GM10847 (cell line): ENCODE data around the gene MSANTD1.

ENCODE experiments used
- POLR2A ChIP-seq: IDR thresholded peaks from 2 replicates; pipeline ENCODE4 v1.6.1; 2011; ENCODE audit not compliant: insufficient read length; ENCODE audit errors: extremely low read depth

MSANTD1 gene

GRCh38 chr4:3235030-3235345, 14.0 kb upstream of the MSANTD1 start:
- no peak for TF ChIP-seq POLR2A

GRCh38 chr4:3235581-3235980, 13.4 kb upstream of the MSANTD1 start:
- TF ChIP-seq POLR2A: no peak

DNA sequence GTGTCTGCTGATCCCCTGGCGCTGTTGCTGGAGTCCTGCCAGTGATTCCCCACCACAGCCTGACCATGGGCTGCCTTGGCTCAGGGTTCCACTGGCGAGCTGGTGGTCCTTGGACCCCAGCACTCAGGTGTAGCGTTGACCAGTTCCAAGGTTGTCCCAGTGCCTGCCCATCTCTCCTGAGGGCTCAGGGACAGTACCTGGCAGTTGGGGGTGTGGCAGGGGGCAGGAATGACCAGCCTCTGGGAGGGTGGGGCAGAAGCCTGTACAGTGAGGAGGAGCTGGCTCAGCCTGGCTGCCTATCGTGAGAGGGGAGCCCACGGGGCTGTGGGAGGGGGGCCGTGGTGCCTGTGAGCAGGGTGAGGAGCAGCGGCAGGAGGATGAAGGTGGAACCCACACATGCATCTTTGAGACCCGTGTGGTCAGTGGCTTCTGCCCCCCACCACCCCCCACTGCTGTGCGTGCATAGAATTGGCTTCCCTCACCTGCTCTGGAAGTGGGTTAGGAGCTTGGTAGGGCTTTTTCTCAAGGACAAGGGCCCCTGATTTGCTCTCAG, 12.6 kb upstream of the MSANTD1 start:
- TF ChIP-seq POLR2A: no peak

DNA sequence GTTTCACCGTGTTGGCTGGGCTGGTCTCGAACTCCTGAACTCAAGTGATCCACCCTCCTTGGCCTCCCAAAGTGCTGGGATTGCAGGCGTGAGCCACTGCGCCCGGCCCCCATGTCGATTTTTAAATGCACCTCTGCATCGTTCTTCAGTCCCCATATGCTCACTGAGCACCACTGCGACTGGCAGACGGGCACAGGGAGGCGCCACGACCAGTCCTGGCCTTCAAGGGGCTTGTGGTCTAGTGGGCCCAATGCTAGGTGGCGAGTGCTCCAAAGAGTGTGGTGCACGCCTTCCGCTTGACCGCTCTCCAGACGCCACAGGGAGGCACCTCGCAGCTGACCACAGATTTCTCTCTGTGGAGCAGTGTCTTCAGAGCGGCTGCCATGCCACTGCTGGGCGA, 11.7 kb upstream of the MSANTD1 start:
- no peak for TF ChIP-seq POLR2A

DNA sequence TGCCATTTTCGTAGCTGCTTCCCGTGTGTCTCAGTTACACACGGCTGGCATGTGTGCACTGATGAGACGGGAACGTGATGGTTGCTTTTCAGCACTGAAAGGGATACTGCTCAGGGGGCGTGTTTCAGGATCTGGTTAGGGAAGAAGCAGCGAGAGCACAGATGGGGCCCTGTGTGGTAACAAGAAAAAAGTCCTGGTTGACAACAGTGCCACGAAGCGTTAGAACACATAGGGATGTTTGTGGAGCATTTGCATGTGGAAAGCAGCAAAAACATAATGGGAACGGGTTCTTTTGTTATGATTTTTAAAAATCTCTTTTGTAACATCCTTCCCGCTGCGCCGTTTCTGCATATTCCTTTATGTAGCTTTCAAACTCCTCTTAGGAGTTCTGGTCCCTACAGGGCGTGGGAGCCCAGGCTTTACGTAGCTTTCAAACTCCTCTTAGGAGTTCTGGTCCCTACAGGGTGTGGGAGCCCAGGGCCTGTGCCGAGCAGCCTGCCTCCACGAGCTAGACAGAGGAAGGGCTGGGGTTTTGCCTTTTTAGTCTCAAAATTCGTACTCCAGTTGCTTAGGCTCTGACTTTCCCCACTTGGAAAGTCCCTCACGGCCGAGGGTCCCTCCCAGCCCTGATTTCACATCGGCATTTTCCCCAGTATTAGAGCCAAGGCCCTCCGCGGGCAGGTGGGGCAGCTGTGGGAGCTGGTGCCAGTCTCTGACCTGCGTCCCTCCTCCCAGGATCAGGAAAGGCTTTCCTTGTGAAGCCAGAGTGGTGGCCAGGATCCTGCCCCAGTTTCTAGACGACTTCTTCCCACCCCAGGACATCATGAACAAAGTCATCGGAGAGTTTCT, 11.0 kb upstream of the MSANTD1 start:
- no peak for TF ChIP-seq POLR2A

- TF ChIP-seq POLR2A: no peak
Observed at GRCh38 chr4:3238721-3239120, 10.2 kb upstream of the MSANTD1 start.

- TF ChIP-seq POLR2A: no peak
Observed at GRCh38 chr4:3239303-3239702, 9.7 kb upstream of the MSANTD1 start.

- no peak for TF ChIP-seq POLR2A
Observed at GRCh38 chr4:3239998-3240920, 8.7 kb upstream of the MSANTD1 start.

GRCh38 chr4:3240936-3241522, 7.9 kb upstream of the MSANTD1 start:
- TF ChIP-seq POLR2A: no peak

DNA sequence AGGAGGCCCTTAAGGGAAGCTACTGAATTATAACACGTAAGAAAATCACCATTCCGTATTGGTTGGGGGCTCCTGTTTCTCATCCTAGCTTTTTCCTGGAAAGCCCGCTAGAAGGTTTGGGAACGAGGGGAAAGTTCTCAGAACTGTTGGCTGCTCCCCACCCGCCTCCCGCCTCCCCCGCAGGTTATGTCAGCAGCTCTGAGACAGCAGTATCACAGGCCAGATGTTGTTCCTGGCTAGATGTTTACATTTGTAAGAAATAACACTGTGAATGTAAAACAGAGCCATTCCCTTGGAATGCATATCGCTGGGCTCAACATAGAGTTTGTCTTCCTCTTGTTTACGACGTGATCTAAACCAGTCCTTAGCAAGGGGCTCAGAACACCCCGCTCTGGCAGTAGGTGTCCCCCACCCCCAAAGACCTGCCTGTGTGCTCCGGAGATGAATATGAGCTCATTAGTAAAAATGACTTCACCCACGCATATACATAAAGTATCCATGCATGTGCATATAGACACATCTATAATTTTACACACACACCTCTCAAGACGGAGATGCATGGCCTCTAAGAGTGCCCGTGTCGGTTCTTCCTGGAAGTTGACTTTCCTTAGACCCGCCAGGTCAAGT, 6.9 kb upstream of the MSANTD1 start:
- TF ChIP-seq POLR2A: no peak

DNA sequence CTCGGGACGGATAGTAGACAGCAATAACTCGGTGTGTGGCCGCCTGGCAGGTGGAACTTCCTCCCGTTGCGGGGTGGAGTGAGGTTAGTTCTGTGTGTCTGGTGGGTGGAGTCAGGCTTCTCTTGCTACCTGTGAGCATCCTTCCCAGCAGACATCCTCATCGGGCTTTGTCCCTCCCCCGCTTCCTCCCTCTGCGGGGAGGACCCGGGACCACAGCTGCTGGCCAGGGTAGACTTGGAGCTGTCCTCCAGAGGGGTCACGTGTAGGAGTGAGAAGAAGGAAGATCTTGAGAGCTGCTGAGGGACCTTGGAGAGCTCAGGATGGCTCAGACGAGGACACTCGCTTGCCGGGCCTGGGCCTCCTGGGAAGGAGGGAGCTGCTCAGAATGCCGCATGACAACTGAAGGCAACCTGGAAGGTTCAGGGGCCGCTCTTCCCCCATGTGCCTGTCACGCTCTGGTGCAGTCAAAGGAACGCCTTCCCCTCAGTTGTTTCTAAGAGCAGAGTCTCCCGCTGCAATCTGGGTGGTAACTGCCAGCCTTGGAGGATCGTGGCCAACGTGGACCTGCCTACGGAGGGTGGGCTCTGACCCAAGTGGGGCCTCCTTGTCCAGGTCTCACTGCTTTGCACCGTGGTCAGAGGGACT, 5.7 kb upstream of the MSANTD1 start:
- TF ChIP-seq POLR2A: no peak

DNA sequence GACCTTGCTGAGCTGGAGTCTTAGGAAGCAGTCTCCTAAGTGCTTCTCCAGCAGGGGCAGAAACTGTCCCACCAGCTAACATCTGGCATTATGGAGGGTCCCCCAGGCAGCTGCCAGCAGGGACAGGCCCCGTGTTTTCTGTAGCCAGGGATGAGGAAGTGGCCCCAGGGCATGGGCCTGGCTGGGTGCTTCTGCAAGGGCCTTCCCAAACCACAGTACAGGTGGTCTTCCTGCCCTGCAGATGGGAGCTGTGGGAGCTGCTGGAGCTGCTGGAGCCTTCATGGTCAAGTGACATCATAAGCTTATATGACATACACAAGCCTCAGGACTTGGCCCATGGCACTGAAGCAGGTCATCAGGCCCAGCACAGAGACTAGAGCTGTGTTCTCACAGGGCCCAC, 5.0 kb upstream of the MSANTD1 start:
- no peak for TF ChIP-seq POLR2A

GRCh38 chr4:3244747-3245146, 4.2 kb upstream of the MSANTD1 start:
- no peak for TF ChIP-seq POLR2A

GRCh38 chr4:3245676-3246075, 3.3 kb upstream of the MSANTD1 start:
- no peak for TF ChIP-seq POLR2A
